SU-DHL-6 (cell line): ENCODE measurements around the gene SPAG8.

Experiments
- CTCF ChIP-seq: fragments of 200-600 bp; sonication (generic); IDR thresholded peaks from one replicate; pipeline ENCODE4 v1.5.1; 2017; ENCODE audit warnings: antibody characterized with exemption, mild to moderate bottlenecking, low read length, moderate library complexity; ENCODE audit not compliant: insufficient read depth, poor library complexity, severe bottlenecking
- EZH2phosphoT487 ChIP-seq: fragments of 200-600 bp; sonication (generic), shearing (Covaris generic); conservative IDR thresholded peaks from 2 replicates; pipeline ENCODE4 v1.6.1; 2018; ENCODE audit warnings: mild to moderate bottlenecking, antibody characterized with exemption, low read length, moderate library complexity, mixed read lengths

- TF ChIP-seq CTCF, result no peak
- TF ChIP-seq EZH2phosphoT487, result no peak
Observed at GRCh38 chr9:35811381-35812024, 559 bp downstream of the SPAG8 start.
